GM12873 (cell line): ENCODE results near the gene C16orf74.

ENCODE experiments used
- TF ChIP-seq, protein P1 (sequence below): IDR thresholded peaks from 2 replicates; pipeline ENCODE4 v1.5.1; 2012; ENCODE audit warnings: low read depth, mild to moderate bottlenecking, moderate library complexity, low read length, control low read depth; ENCODE audit not compliant: insufficient read depth; ENCODE audit errors: missing control alignments

Gene C16orf74

DNA sequence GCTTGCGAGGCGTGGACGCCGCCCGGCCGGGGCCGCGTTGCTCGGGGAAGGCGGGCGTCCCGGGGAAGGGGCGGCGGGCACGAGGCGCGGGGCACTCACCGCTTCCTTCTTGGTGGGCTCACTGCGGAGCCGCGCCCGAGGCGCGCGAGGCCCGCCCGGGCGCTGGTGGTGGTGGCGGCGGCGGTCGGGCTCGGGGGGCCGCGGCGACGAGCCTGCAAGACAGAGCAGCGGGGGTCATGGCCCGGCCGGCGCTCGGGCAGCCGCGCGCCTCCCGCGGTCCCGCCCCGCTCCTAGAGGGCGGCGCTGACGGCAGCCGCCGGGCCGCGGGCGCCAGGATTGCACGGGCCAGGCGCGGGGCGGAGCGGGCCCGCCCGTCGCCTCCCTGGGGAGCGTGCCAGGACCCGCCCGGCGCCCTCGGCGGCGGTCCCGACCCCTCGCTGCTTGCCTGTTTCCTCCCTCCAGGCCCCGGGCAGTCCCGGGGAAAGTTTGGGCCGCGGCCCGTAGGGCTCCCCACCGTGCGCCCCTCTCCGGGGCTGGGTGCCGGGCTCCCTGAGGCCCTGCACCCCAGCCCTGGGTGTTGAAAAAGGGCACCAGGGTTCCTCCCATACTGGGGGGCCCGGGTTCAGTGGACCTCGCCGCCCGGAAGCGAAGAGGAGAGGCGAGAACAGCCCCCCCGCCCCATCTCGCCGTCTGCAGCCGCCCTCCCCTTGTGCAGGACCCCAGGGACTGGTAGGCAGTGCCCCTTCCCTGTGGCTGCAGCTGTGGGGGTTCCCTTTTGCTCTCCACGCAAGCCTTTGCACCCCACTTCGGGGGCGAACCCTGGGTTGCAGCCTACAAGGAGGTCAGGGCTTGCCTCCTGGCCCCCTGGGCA, at the start of gene C16orf74:
Gene C16orf74 (minus strand): TSS at position 270 of the 871 bp plus-strand sequence. CDS start 15,879 bp downstream, outside the sequence.
- TF ChIP-seq, protein P1, sequence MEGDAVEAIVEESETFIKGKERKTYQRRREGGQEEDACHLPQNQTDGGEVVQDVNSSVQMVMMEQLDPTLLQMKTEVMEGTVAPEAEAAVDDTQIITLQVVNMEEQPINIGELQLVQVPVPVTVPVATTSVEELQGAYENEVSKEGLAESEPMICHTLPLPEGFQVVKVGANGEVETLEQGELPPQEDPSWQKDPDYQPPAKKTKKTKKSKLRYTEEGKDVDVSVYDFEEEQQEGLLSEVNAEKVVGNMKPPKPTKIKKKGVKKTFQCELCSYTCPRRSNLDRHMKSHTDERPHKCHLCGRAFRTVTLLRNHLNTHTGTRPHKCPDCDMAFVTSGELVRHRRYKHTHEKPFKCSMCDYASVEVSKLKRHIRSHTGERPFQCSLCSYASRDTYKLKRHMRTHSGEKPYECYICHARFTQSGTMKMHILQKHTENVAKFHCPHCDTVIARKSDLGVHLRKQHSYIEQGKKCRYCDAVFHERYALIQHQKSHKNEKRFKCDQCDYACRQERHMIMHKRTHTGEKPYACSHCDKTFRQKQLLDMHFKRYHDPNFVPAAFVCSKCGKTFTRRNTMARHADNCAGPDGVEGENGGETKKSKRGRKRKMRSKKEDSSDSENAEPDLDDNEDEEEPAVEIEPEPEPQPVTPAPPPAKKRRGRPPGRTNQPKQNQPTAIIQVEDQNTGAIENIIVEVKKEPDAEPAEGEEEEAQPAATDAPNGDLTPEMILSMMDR, result no peak

DNA sequence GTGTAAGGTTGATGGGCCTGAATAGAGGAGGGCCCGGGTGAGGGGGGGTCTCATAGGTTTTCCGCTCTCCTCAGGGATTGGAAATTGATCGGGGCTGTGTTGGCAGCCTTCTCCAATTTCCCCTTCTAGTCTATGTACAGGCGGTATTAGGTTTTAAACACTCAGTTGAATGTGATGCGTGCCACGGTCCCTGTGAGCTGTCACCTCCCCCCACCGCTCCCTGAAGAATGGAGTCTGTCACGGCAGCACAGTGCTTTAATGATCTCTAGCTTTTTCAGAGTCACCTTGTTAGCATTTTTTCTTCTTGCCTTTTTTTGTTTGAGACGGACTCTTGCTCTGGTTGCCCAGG, 49.4 kb upstream of the C16orf74 start:
- TF ChIP-seq, protein P1, result no peak

GRCh38 chr16:85799497-85800320, 48.8 kb upstream of the C16orf74 start, which contains the start of the genes COX4I1 and EMC8:
TSS of gene COX4I1 (plus strand) at chr16:85799695. CDS start at chr16:85801206, 1,511 bp downstream.
TSS of gene EMC8 (minus strand) at chr16:85799544. CDS start at chr16:85799295, 249 bp downstream.
- TF ChIP-seq, protein P1, result no peak

- TF ChIP-seq, protein P1, result no peak
These were observed 48.1 kb upstream of the C16orf74 start for GRCh38 chr16:85798901-85799496.

DNA sequence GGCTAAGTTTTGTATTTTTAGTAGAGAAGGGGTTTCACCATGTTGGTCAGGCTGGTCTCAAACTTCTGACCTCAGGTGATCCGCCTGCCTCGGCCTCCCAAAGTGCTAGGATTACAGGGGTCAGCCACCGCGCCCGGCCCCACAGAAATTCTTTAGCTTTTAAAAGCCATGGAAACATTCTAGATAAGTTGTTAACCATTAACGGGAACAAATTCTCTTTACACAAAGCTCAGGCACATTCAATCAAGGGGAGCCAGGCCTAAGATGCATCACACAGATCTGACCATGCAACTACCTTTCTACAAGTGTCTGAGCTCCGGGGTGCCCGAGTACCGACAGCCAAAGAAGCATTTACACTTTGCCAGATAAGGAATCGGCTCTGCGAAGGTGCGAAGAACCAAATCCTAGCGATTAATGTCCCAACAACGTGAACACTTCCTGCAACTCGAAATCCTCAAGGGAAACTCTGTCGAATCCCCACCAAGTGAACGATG, 47.4 kb upstream of the C16orf74 start:
- TF ChIP-seq, protein P1, result no peak

DNA sequence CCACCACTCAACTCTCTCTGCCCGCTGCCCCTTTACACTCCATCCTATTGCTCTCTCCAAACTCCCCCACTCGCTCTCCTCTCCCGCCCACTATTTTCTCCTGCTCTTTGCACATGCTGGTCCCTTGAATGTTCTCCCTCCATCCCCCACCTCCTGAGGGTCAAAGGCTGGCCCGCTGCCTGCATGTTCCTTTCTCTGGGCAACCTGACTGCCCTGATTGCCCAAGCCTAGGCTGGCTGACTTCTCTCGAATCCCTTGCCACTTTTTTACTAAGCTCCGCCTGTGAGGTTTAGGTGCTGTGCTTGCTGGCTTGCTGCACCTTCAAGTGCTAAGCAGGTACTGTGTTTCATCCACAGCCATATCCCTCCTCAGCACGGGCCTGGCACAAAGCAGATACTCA, 45.7 kb upstream of the C16orf74 start:
- TF ChIP-seq, protein P1, result no peak
